ENCODE data around the gene OR7A5.

GRCh38 chr19:14830702-14831101 is 4.3 kb downstream of the OR7A5 start:
- TF ChIP-seq, protein P1, sequence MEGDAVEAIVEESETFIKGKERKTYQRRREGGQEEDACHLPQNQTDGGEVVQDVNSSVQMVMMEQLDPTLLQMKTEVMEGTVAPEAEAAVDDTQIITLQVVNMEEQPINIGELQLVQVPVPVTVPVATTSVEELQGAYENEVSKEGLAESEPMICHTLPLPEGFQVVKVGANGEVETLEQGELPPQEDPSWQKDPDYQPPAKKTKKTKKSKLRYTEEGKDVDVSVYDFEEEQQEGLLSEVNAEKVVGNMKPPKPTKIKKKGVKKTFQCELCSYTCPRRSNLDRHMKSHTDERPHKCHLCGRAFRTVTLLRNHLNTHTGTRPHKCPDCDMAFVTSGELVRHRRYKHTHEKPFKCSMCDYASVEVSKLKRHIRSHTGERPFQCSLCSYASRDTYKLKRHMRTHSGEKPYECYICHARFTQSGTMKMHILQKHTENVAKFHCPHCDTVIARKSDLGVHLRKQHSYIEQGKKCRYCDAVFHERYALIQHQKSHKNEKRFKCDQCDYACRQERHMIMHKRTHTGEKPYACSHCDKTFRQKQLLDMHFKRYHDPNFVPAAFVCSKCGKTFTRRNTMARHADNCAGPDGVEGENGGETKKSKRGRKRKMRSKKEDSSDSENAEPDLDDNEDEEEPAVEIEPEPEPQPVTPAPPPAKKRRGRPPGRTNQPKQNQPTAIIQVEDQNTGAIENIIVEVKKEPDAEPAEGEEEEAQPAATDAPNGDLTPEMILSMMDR (IDR thresholded peaks at IDR 0.05), result no peak
- TF ChIP-seq ZFX (IDR thresholded peaks at IDR 0.05; ENCODE audit: borderline replicate concordance), result no peak

Measured in 22Rv1 (cell line).